ENCODE measurements around the gene UNC93A.

Gene UNC93A

GRCh38 chr6:167299641-167300308 is 8.7 kb downstream of the UNC93A start:
- Histone ChIP-seq H3K27me3 (no peaks in the 10 kb centered on the region), H3K4me1 (no peaks in the 10 kb centered on the region), H3K9me3 (no peaks in the 10 kb centered on the region; the same call in 1 of the 2 replicates), H3K4me3 (ENCODE audit: low read depth, low read length) (no peak overlapping the region), H3K36me3 (no peaks in the 10 kb centered on the region)
- no peak for DNase-seq
- TF ChIP-seq CTCF (IDR thresholded peaks at IDR 0.05; ENCODE audit: low read depth, low read length), result no peak

- no peak for DNase-seq
- H3K9me3 ChIP-seq, result no peaks in the 10 kb centered on the region; the same call in 1 of the 2 replicates
- no peaks in the 10 kb centered on the region for H3K27me3 ChIP-seq
- no peaks in the 10 kb centered on the region for H3K4me1 ChIP-seq
- no peaks in the 10 kb centered on the region for H3K36me3 ChIP-seq
- no peak for TF ChIP-seq CTCF (IDR thresholded peaks at IDR 0.05; ENCODE audit: low read depth, low read length)
- no peak overlapping the region for H3K4me3 ChIP-seq (ENCODE audit: low read depth, low read length)
These were observed 10.0 kb downstream of the UNC93A start for GRCh38 chr6:167300902-167301777.

- TF ChIP-seq CTCF (IDR thresholded peaks at IDR 0.05; ENCODE audit: low read depth, low read length), result no peak
- H3K9me3 ChIP-seq, result no peaks in the 10 kb centered on the region; the same call in 1 of the 2 replicates
- no peak for DNase-seq
- no peaks in the 10 kb centered on the region for H3K27me3 ChIP-seq
- H3K4me1 ChIP-seq, result no peaks in the 10 kb centered on the region
- no peak overlapping the region for H3K4me3 ChIP-seq (ENCODE audit: low read depth, low read length)
- H3K36me3 ChIP-seq, result no peaks in the 10 kb centered on the region
These were observed 11.0 kb downstream of the UNC93A start for GRCh38 chr6:167302074-167302473.

GRCh38 chr6:167302796-167303195 is 11.7 kb downstream of the UNC93A start:
- no peaks in the 10 kb centered on the region for H3K4me1 ChIP-seq
- H3K36me3 ChIP-seq, result no peaks in the 10 kb centered on the region
- no peak for DNase-seq
- no peaks in the 10 kb centered on the region for H3K27me3 ChIP-seq
- H3K9me3 ChIP-seq, result no peaks in the 10 kb centered on the region
- TF ChIP-seq CTCF (IDR thresholded peaks at IDR 0.05; ENCODE audit: low read depth, low read length), result no peak
- H3K4me3 ChIP-seq (ENCODE audit: low read depth, low read length), result no peak overlapping the region

GRCh38 chr6:167303675-167304625 is 12.8 kb downstream of the UNC93A start:
- DNase-seq, result no peak
- Histone ChIP-seq H3K27me3 (no peaks in the 10 kb centered on the region), H3K4me3 (ENCODE audit: low read depth, low read length) (no peak overlapping the region), H3K36me3 (no peaks in the 10 kb centered on the region), H3K4me1 (no peaks in the 10 kb centered on the region), H3K9me3 (no peaks in the 10 kb centered on the region)
- TF ChIP-seq CTCF (IDR thresholded peaks at IDR 0.05; ENCODE audit: low read depth, low read length), result no peak

Data from BE2C (cell line).